Peyer's patch (tissue), 4 donors: ENCODE measurements around the gene INPP5B.
"Not testable (repeated sequence)": the region's sequence is repeated elsewhere in the genome, so short reads cannot be mapped to it uniquely, and the experiment has no call there.

Experiments
- POLR2A ChIP-seq, 2 donors: fragments of 450-650 bp; IDR thresholded peaks; one replicate each; pipeline ENCODE4 v1.5.1; 2017; ENCODE audit warnings: antibody characterized with exemption in 2 of 2, mild to moderate bottlenecking in 2 of 2, moderate library complexity in 2 of 2
- TF ChIP-seq, protein P1 (sequence below), 6 experiments: fragments of 450-650 bp in 4 of 6; fragments of 200-600 bp in 2 of 6; sonication (generic) in 1 of 6; IDR thresholded peaks; one replicate each; pipeline ENCODE4 v1.5.1; 2017 to 2019; ENCODE audit warnings: antibody characterized with exemption in 6 of 6, mild to moderate bottlenecking in 3 of 6, moderate library complexity in 1 of 6

DNA sequence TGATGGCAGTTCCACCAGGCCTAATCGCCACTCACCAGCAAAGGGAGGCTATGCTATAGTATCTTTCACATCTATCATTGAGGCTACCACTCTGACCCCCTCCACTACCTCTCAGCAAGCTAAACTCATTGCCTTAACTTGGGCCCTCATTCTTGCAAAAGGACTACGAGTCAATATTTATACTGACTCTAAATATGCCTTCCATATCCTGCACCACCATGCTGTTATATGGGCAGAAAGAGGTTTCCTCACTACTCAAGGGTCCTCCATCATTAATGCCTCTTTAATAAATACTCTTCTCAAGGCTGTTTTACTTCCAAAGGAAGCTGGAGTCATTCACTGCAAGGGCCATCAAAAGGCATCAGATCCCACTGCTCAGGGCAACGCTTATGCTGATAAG, 35.4 kb downstream of the INPP5B start:
- TF ChIP-seq, protein P1, sequence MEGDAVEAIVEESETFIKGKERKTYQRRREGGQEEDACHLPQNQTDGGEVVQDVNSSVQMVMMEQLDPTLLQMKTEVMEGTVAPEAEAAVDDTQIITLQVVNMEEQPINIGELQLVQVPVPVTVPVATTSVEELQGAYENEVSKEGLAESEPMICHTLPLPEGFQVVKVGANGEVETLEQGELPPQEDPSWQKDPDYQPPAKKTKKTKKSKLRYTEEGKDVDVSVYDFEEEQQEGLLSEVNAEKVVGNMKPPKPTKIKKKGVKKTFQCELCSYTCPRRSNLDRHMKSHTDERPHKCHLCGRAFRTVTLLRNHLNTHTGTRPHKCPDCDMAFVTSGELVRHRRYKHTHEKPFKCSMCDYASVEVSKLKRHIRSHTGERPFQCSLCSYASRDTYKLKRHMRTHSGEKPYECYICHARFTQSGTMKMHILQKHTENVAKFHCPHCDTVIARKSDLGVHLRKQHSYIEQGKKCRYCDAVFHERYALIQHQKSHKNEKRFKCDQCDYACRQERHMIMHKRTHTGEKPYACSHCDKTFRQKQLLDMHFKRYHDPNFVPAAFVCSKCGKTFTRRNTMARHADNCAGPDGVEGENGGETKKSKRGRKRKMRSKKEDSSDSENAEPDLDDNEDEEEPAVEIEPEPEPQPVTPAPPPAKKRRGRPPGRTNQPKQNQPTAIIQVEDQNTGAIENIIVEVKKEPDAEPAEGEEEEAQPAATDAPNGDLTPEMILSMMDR (IDR thresholded peaks at IDR 0.05): not testable (repeated sequence)
- not testable (repeated sequence) for TF ChIP-seq POLR2A (IDR thresholded peaks at IDR 0.05)
